Hepatocyte (in vitro differentiated cells): ENCODE measurements around the gene PDCL3. TPM values are rescaled to one million over a fixed set of nuclear protein-coding genes. Genes with fewer than 3 reads are reported as not detected.
A peak's percentile ranks its signal among the peaks of the same experiment; 100 is the strongest.

Experiments
- DNase-seq: peaks from one replicate; pipeline ENCODE4 v3.0.0-alpha.2; 2016; ENCODE audit warnings: low spot score
- H2AFZ ChIP-seq: fragments of 200-600 bp; sonication (generic); 2 replicates; pipeline ENCODE4 v1.6.0; 2016; ENCODE audit warnings: antibody characterized with exemption, mild to moderate bottlenecking
- H3K27ac ChIP-seq: fragments of 200-600 bp; sonication (generic); 2 replicates; pipeline ENCODE4 v1.5.1; 2016; ENCODE audit warnings: mild to moderate bottlenecking
- H3K27me3 ChIP-seq: fragments of 200-600 bp; sonication (generic); 2 replicates; pipeline ENCODE4 v1.6.1; 2016
- H3K36me3 ChIP-seq: fragments of 200-600 bp; sonication (generic); replicated peaks from 2 replicates; pipeline ENCODE4 v1.5.1; 2016; ENCODE audit warnings: low read depth; ENCODE audit not compliant: insufficient read depth
- H3K4me1 ChIP-seq: fragments of 200-600 bp; sonication (generic); 2 replicates; pipeline ENCODE4 v1.5.1; 2016; ENCODE audit warnings: mild to moderate bottlenecking, moderate library complexity; ENCODE audit not compliant: insufficient read depth
- H3K4me2 ChIP-seq: fragments of 200-600 bp; sonication (generic); 2 replicates; pipeline ENCODE4 v1.6.0; 2016
- H3K4me3 ChIP-seq: fragments of 200-600 bp; sonication (generic); 2 replicates; pipeline ENCODE4 v1.5.1; 2016; ENCODE audit warnings: mild to moderate bottlenecking
- H3K79me2 ChIP-seq: fragments of 200-600 bp; sonication (generic); 2 replicates; pipeline ENCODE4 v1.6.0; 2017; ENCODE audit warnings: mild to moderate bottlenecking
- H3K9me2 ChIP-seq: fragments of 200-600 bp; sonication (generic); replicated peaks from 2 replicates; pipeline ENCODE4 v1.6.0; 2017; ENCODE audit warnings: mild to moderate bottlenecking; ENCODE audit not compliant: insufficient read depth
- H3K9me3 ChIP-seq: fragments of 200-600 bp; sonication (generic); 2 replicates; pipeline ENCODE4 v1.5.1; 2016; ENCODE audit warnings: low read depth, mild to moderate bottlenecking
- H4K20me1 ChIP-seq: fragments of 200-600 bp; sonication (generic); 2 replicates; pipeline ENCODE4 v1.6.0; 2016; ENCODE audit warnings: mild to moderate bottlenecking; ENCODE audit not compliant: insufficient read depth, poor library complexity, severe bottlenecking
- EZH2 ChIP-seq: fragments of 200-600 bp; sonication (generic); IDR thresholded peaks from 2 replicates; pipeline ENCODE4 v1.6.1; 2016; ENCODE audit warnings: antibody characterized with exemption, mild to moderate bottlenecking, borderline replicate concordance
- EZH2phosphoT487 ChIP-seq: fragments of 200-600 bp; sonication (generic); IDR thresholded peaks from one replicate; pipeline ENCODE4 v1.6.1; 2018; ENCODE audit warnings: antibody characterized with exemption, mild to moderate bottlenecking, low read depth, moderate library complexity; ENCODE audit not compliant: unreplicated experiment, severe bottlenecking
- WGBS: methylation state at CpG from one replicate; pipeline ENCODE4 v1.1.6; 2016; ENCODE audit warnings: low lambda C conversion rate; ENCODE audit errors: missing lambda C conversion rate; 5-methylcytosine and 5-hydroxymethylcytosine counted together
- polyA plus RNA-seq: library from polyadenylated mRNA; unstranded; fragments of >200 nt; fragmentation: Nextera tagmentation; extraction: Ambion mirVana; gene quantifications from 2 replicates; pipeline ENCODE4 v1.2.1, GENCODE V29; 2016
- total RNA-seq: library from RNA; depleted of rRNA; stranded (reverse); fragments of >200 nt; gene quantifications from 2 replicates; pipeline ENCODE4 v1.2.3, GENCODE V29; 2014
- TF ChIP-seq, protein P1 (sequence below): fragments of 200-600 bp; sonication (generic); IDR thresholded peaks from 2 replicates; pipeline ENCODE4 v1.5.1; 2016; ENCODE audit warnings: antibody characterized with exemption, mild to moderate bottlenecking; ENCODE audit not compliant: poor library complexity

PDCL3 gene
- total and polyA plus RNA-seq, 2 experiments from 2014 or later: 16.5 to 32.8 TPM

DNA sequence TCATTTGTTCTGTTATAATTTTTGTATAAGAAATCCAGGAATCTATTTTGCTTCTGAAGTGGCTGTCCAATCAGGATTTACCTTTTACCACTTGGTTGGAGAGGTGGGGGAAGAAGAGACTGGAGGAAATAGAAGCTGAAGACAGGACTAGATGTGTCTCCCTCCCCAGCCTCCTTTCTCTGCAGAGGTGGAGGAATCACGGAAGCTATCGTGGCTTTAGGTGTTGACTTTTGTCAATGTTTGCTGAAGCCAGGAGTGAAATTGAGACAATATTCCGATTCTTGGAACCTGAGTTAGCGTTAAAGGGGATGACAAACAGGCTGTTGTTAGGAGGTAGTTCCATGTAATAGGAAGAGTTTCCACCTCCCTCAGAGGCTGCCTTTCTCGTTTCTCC is 43.5 kb downstream of the PDCL3 start:
- no peaks in the 10 kb centered on the region for H3K36me3 ChIP-seq
- 57% methylated on average over 5 of the region's 5 CpGs for WGBS
- TF ChIP-seq, protein P1, sequence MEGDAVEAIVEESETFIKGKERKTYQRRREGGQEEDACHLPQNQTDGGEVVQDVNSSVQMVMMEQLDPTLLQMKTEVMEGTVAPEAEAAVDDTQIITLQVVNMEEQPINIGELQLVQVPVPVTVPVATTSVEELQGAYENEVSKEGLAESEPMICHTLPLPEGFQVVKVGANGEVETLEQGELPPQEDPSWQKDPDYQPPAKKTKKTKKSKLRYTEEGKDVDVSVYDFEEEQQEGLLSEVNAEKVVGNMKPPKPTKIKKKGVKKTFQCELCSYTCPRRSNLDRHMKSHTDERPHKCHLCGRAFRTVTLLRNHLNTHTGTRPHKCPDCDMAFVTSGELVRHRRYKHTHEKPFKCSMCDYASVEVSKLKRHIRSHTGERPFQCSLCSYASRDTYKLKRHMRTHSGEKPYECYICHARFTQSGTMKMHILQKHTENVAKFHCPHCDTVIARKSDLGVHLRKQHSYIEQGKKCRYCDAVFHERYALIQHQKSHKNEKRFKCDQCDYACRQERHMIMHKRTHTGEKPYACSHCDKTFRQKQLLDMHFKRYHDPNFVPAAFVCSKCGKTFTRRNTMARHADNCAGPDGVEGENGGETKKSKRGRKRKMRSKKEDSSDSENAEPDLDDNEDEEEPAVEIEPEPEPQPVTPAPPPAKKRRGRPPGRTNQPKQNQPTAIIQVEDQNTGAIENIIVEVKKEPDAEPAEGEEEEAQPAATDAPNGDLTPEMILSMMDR: no peak
- no peak for TF ChIP-seq EZH2phosphoT487
- TF ChIP-seq EZH2: no peak
- no peak overlapping the region for H3K4me2 ChIP-seq
- H3K79me2 ChIP-seq: no peaks in the 10 kb centered on the region
- no peaks in the 10 kb centered on the region for H3K9me2 ChIP-seq
- H2AFZ ChIP-seq: no peak overlapping the region
- H4K20me1 ChIP-seq: no peaks in the 10 kb centered on the region
- H3K4me3 ChIP-seq: no peak overlapping the region
- no peaks in the 10 kb centered on the region for H3K9me3 ChIP-seq
- no peak overlapping the region for H3K27ac ChIP-seq
- DNase-seq: no peak
- H3K4me1 ChIP-seq: no peaks in the 10 kb centered on the region
- no peaks in the 10 kb centered on the region for H3K27me3 ChIP-seq

DNA sequence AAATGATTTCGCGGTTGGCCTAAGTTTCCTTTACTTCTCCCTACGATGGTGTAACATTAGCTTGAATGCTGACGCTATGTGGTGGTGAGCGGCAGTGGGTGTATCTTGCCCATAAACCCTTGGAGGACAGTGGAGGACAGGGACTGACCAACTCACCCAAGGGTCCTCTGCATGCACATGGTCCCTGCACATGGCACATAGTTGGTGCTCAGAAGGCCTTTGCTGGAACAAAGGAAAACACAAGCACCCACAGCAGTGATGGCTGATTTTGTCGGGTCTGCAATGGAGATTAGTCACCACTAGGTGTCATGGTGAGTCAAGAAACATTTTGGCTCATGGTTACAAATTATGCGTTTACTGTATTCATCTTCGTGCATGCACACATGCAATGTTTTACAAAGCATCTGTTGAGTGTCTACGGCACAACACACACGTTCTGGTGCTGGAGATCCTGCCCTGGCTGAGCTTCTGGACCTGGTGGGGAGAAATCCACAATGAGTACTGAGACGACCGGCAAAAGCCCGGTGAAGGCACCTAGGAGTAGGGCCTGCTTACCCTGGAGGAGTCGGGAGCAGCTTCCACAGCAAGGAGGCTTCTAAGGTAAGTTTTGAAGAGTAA is 44.0 kb downstream of the PDCL3 start:
- H3K4me2 ChIP-seq: no peak overlapping the region
- no peaks in the 10 kb centered on the region for H3K4me1 ChIP-seq
- no peaks in the 10 kb centered on the region for H3K79me2 ChIP-seq
- H3K9me3 ChIP-seq: no peaks in the 10 kb centered on the region
- no peaks in the 10 kb centered on the region for H3K36me3 ChIP-seq
- H3K27ac ChIP-seq: no peak overlapping the region
- WGBS: 68% methylated on average over 14 of the region's 14 CpGs
- TF ChIP-seq, protein P1: peak; percentile 80
- TF ChIP-seq EZH2 (no peak), EZH2phosphoT487 (no peak)
- DNase-seq: peak; percentile 50
- H3K9me2 ChIP-seq: no peaks in the 10 kb centered on the region
- H4K20me1 ChIP-seq: no peaks in the 10 kb centered on the region
- H3K27me3 ChIP-seq: no peaks in the 10 kb centered on the region
- H2AFZ ChIP-seq: no peak overlapping the region
- no peak overlapping the region for H3K4me3 ChIP-seq

DNA sequence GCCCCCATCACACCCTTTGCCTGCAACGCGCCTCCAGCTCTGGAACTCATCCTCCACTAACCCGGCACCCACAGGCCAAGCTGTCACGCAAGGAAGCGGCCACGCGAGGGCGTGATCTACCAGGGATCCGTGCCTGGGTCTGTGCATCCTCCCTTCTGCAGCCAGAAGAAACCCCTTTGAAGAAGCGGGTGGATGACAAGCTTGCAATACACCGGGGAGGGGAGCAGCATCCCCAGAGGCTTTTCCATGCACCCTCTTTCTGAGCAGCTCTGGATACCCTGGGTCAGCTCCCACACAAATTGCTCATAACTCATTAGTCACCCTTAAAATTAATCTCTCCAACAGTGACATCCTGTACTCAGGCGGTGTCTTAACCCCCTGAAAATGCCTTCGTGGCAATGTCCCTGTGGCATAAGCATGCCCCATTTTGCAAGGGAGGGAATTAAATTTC is 47.6 kb downstream of the PDCL3 start:
- Histone ChIP-seq H3K27me3 (no peaks in the 10 kb centered on the region), H3K4me1 (no peaks in the 10 kb centered on the region), H3K36me3 (no peaks in the 10 kb centered on the region), H3K27ac (no peak overlapping the region), H2AFZ (no peak overlapping the region), H3K79me2 (no peaks in the 10 kb centered on the region), H3K9me3 (no peaks in the 10 kb centered on the region), H3K9me2 (no peaks in the 10 kb centered on the region), H3K4me3 (no peak overlapping the region), H4K20me1 (no peaks in the 10 kb centered on the region), H3K4me2 (no peak overlapping the region)
- peak; percentile 83 for DNase-seq
- no peak for TF ChIP-seq EZH2
- TF ChIP-seq, protein P1: peak; percentile 76
- TF ChIP-seq EZH2phosphoT487: no peak
- WGBS: 32% methylated on average over 13 of the region's 13 CpGs
